SK-N-MC (cell line): ENCODE data around the gene RBM6.
"Not testable (repeated sequence)": the region's sequence is repeated elsewhere in the genome, so short reads cannot be mapped to it uniquely, and the experiment has no call there.

Experiments used
- EZH2 ChIP-seq: fragments of 200-600 bp; sonication (generic); IDR thresholded peaks from one replicate; pipeline ENCODE4 v1.6.1; 2017; ENCODE audit warnings: antibody characterized with exemption
- FOXP2 ChIP-seq: optimal IDR thresholded peaks from 2 replicates; pipeline ENCODE3; 2011; ENCODE audit warnings: mild to moderate bottlenecking, moderate library complexity; ENCODE audit not compliant: insufficient read depth; ENCODE audit errors: extremely low read length, control extremely low read depth
- POLR2AphosphoS5 ChIP-seq: IDR thresholded peaks from 2 replicates; pipeline ENCODE4 v1.6.1; 2012; ENCODE audit warnings: mild to moderate bottlenecking, low read depth, low read length, borderline replicate concordance

GRCh38 chr3:49932281-49932680 lies 7.7 kb upstream of the RBM6 start:
- TF ChIP-seq POLR2AphosphoS5, EZH2, FOXP2: not testable (repeated sequence)
